BJ (cell line): ENCODE measurements around the gene TMED4. TPM values are rescaled to one million over a fixed set of nuclear protein-coding genes. Genes with fewer than 3 reads are reported as not detected.

Experiments used
- CTCF ChIA-PET: fragments of 350-600 bp; formaldehyde crosslinking; extraction: SDS; loops from one replicate; lab custom pipeline; 2021; ENCODE audit warnings: antibody characterized with exemption, inconsistent platforms; lab: Yijun Ruan, JAX
- POLR2A ChIA-PET: fragments of 300-600 bp; sonication (Branson Sonifier 250); formaldehyde crosslinking; extraction: SDS; loops from one replicate; lab custom pipeline; 2021; ENCODE audit warnings: antibody characterized with exemption; lab: Charles Lee
- DNase-seq: peaks from one replicate; pipeline ENCODE4 v3.0.0-alpha.2; 2011; ENCODE audit warnings: low read depth
- H3K27me3 ChIP-seq: 2 replicates; pipeline ENCODE4 v1.6.0; 2011; ENCODE audit warnings: low read length; ENCODE audit not compliant: control insufficient read depth, insufficient read depth
- H3K36me3 ChIP-seq: 2 replicates; pipeline ENCODE4 v1.5.1; 2011; ENCODE audit warnings: low read length; ENCODE audit not compliant: control insufficient read depth, insufficient read depth
- H3K4me3 ChIP-seq: 2 replicates; pipeline ENCODE4 v1.5.1; 2011; ENCODE audit warnings: low read depth, mild to moderate bottlenecking, control low read depth, low read length
- polyA plus RNA-seq: library from polyadenylated mRNA; depleted of rRNA; stranded (reverse); fragments of >200 nt; gene quantifications from 2 replicates; pipeline ENCODE4 v1.2.3, GENCODE V29; 2011
- TF ChIP-seq, protein P1 (sequence below): IDR thresholded peaks from 2 replicates; pipeline ENCODE4 v1.5.1; 2011; ENCODE audit warnings: low read depth, mild to moderate bottlenecking, control low read depth, inconsistent platforms, low read length, moderate library complexity; ENCODE audit not compliant: insufficient read depth

Gene TMED4
- polyA plus RNA-seq, 1 experiment, result 80.9 TPM

GRCh38 chr7:44538093-44538797, 43.8 kb downstream of the TMED4 start:
- ChIA-PET POLR2A (no interaction called here), CTCF (interaction anchor here (1.3 kb wide), 1 partner anchor 27 kb away, joined by 5 read pairs; no protein-coding TSS in a partner anchor)
- DNase-seq, result no peak
- TF ChIP-seq, protein P1, sequence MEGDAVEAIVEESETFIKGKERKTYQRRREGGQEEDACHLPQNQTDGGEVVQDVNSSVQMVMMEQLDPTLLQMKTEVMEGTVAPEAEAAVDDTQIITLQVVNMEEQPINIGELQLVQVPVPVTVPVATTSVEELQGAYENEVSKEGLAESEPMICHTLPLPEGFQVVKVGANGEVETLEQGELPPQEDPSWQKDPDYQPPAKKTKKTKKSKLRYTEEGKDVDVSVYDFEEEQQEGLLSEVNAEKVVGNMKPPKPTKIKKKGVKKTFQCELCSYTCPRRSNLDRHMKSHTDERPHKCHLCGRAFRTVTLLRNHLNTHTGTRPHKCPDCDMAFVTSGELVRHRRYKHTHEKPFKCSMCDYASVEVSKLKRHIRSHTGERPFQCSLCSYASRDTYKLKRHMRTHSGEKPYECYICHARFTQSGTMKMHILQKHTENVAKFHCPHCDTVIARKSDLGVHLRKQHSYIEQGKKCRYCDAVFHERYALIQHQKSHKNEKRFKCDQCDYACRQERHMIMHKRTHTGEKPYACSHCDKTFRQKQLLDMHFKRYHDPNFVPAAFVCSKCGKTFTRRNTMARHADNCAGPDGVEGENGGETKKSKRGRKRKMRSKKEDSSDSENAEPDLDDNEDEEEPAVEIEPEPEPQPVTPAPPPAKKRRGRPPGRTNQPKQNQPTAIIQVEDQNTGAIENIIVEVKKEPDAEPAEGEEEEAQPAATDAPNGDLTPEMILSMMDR, result no peak
- H3K27me3 ChIP-seq, result no peaks in the 10 kb centered on the region; the same call in 1 of the 2 replicates
- no peaks in the 10 kb centered on the region for H3K36me3 ChIP-seq
- no peak overlapping the region for H3K4me3 ChIP-seq

DNA sequence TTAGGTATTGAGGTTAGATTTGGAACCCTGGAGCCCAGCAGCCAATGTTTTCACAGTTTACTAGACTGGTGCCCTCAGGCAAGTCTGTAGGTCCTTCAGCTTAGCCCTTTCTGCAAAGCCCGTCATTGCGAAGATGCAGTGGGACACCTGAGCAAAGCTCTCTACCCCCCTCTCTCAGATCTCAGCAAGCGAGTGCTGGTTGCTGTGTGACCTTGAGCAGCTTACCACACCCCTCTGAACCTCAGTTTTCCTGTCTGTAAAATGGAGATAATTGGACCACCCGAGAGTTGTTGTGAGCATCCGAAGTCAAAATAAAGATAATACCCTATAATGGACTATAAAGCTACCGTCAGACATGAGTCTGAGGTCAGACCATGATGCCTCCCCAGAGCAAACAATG, 44.6 kb downstream of the TMED4 start:
- Histone ChIP-seq H3K27me3 (no peaks in the 10 kb centered on the region; the same call in 1 of the 2 replicates), H3K4me3 (no peak overlapping the region), H3K36me3 (no peaks in the 10 kb centered on the region)
- DNase-seq, result no peak
- ChIA-PET CTCF (interaction anchor here (1.3 kb wide), 1 partner anchor 13 kb away, joined by 3 read pairs; no protein-coding TSS in a partner anchor), POLR2A (no interaction called here)
- TF ChIP-seq, protein P1, result no peak

- DNase-seq, result no peak
- CTCF ChIA-PET, result interaction anchor here (1.3 to 1.4 kb wide), 2 partner anchors 8 to 11 kb away, joined by 3 to 4 read pairs; no protein-coding TSS in a partner anchor
These were observed 45.9 kb downstream of the TMED4 start for GRCh38 chr7:44536090-44536489.

GRCh38 chr7:44535348-44536064, 46.5 kb downstream of the TMED4 start:
- Histone ChIP-seq H3K27me3 (no peaks in the 10 kb centered on the region; the same call in 1 of the 2 replicates), H3K36me3 (no peaks in the 10 kb centered on the region), H3K4me3 (no peak overlapping the region)
- CTCF ChIA-PET, result interaction anchor here (0.7 to 1.6 kb wide), 7 partner anchors 9 to 319 kb away, joined by 3 to 6 read pairs (median 4); no protein-coding TSS in a partner anchor
- POLR2A ChIA-PET, result interaction anchor here (0.7 kb wide), 1 partner anchor 277 kb away, joined by 10 read pairs; no protein-coding TSS in a partner anchor
- no peak for DNase-seq
- TF ChIP-seq, protein P1, result no peak

More at GRCh38 chr7:44536090-44536489, 45.9 kb downstream of the TMED4 start:
- Histone ChIP-seq H3K27me3 (no peaks in the 10 kb centered on the region; the same call in 1 of the 2 replicates), H3K36me3 (no peaks in the 10 kb centered on the region), H3K4me3 (no peak overlapping the region)
- POLR2A ChIA-PET, result no interaction called here
- TF ChIP-seq, protein P1, result no peak

DNA sequence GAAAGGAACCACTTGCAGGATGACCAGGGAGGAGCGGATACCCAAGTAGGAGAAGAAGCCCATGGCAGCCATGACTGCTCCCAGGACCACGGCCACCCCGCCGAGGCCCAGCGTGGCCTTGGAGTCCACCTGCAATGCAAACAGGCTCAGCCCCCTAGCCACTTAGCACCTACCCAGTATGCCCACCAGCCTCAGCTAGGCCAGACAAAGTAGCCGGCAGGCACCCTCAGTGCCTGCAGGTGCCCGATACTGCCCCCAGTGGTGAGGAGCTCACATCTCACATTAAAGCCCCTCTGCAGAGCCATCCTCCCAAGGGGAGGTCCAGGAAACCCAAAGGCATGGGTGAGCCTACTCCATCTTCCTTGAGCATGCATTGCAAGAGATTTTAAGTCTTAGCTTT, 47.5 kb downstream of the TMED4 start:
- POLR2A ChIA-PET, result no interaction called here
- Histone ChIP-seq H3K27me3 (no peaks in the 10 kb centered on the region), H3K4me3 (no peak overlapping the region), H3K36me3 (no peaks in the 10 kb centered on the region)
- TF ChIP-seq, protein P1, result peak; percentile 55
- no peak for DNase-seq
- CTCF ChIA-PET, result interaction anchor here (0.8 to 1.6 kb wide), 10 partner anchors 10 to 294 kb away, joined by 3 to 6 read pairs (median 4); no protein-coding TSS in a partner anchor
